22Rv1 (cell line): Measurements from ENCODE around the gene DOCK7.
"Not testable (repeated sequence)": the region's sequence is repeated elsewhere in the genome, so short reads cannot be mapped to it uniquely, and the experiment has no call there.

ENCODE experiments used
- H3K27ac ChIP-seq: fragments of 450-650 bp; 2 replicates; pipeline ENCODE4 v1.5.1; 2017
- ZFX ChIP-seq: fragments of 450-650 bp; IDR thresholded peaks from 2 replicates; pipeline ENCODE4 v1.6.1; 2017; ENCODE audit warnings: antibody characterized with exemption, borderline replicate concordance
- TF ChIP-seq, protein P1 (sequence below): fragments of 450-650 bp; IDR thresholded peaks from 2 replicates; pipeline ENCODE4 v1.5.1; 2017; ENCODE audit warnings: mild to moderate bottlenecking

Gene DOCK7

GRCh38 chr1:62541048-62541447 lies 147.1 kb downstream of the DOCK7 start:
- TF ChIP-seq, protein P1, sequence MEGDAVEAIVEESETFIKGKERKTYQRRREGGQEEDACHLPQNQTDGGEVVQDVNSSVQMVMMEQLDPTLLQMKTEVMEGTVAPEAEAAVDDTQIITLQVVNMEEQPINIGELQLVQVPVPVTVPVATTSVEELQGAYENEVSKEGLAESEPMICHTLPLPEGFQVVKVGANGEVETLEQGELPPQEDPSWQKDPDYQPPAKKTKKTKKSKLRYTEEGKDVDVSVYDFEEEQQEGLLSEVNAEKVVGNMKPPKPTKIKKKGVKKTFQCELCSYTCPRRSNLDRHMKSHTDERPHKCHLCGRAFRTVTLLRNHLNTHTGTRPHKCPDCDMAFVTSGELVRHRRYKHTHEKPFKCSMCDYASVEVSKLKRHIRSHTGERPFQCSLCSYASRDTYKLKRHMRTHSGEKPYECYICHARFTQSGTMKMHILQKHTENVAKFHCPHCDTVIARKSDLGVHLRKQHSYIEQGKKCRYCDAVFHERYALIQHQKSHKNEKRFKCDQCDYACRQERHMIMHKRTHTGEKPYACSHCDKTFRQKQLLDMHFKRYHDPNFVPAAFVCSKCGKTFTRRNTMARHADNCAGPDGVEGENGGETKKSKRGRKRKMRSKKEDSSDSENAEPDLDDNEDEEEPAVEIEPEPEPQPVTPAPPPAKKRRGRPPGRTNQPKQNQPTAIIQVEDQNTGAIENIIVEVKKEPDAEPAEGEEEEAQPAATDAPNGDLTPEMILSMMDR = no peak
- TF ChIP-seq ZFX = no peak
- no peak overlapping the region for H3K27ac ChIP-seq

- TF ChIP-seq, protein P1 = no peak
- no peak overlapping the region for H3K27ac ChIP-seq
Measured at GRCh38 chr1:62539028-62539447, 149.1 kb downstream of the DOCK7 start.

- no peak overlapping the region for H3K27ac ChIP-seq
- TF ChIP-seq, protein P1 = no peak
- TF ChIP-seq ZFX = no peak
Measured at GRCh38 chr1:62536865-62537264, 151.3 kb downstream of the DOCK7 start.

DNA sequence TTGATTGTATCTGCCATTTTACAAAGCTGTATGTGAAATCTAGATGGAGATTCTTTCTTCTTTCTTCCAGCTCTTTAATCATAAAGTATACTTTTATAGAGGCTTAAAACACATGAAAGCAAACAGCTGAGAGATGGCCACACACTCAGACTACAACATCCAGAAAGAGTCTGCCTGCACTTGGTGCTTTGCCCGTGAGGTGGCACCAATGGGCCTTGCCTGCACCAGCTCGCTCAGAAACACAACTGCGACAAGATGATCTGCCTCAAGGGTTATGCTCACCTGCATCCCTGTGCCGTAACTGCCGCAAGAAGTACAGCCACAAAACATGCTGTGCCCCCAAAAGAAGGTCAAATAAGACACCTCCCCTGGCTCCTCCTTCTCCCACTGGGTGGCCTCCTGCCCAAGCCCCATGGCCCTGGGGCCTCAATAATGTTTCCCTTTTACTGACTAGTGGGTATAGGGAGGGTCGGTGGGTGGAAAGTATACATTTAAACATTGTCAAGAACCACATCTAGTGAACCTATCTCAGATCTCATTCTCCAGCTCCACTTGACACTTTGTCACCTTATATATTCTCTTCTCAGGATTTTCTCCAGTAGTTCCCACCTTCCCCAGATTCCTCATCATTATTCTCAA lies 157.6 kb downstream of the DOCK7 start:
- no peak overlapping the region for H3K27ac ChIP-seq
- no peak for TF ChIP-seq ZFX
- TF ChIP-seq, protein P1 = peak; percentile 90

DNA sequence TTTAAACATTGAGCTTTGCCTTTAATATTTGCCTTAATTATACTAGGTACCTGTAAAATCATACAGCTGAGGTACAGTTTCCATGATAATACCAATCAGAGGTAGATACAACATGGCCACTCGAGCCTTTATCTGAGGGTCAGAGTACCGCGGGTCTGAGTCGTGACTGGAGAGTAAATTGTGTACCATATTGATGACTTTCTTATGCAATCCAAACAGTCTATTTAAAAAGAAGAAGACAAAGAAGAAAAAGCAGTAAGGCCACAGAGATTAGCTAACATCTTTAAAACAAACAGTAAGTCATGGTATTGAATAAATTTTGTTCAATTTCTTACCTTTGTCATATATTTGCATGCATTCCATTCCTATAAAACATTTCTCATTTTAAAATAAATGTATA lies 159.0 kb downstream of the DOCK7 start:
- no peak for TF ChIP-seq ZFX
- TF ChIP-seq, protein P1 = no peak
- H3K27ac ChIP-seq = no peak overlapping the region

GRCh38 chr1:62528015-62528414 lies 160.2 kb downstream of the DOCK7 start:
- TF ChIP-seq, protein P1 = no peak
- no peak for TF ChIP-seq ZFX
- no peak overlapping the region for H3K27ac ChIP-seq

DNA sequence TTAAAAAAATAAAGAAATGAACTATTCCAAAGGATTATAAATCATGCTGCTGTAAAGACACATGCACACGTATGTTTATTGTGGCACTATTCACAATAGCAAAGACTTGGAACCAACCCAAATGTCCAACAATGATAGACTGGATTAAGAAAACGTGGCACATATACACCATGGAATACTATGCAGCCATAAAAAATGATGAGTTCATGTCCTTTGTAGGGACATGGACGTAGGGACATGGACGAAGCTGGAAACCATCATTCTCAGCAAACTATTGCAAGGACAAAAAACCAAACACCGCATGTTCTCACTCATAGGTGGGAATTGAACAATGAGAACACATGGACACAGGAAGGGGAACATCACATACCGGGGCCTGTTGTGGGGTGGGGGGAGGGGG lies 160.8 kb downstream of the DOCK7 start:
- not testable (repeated sequence) for H3K27ac ChIP-seq

DNA sequence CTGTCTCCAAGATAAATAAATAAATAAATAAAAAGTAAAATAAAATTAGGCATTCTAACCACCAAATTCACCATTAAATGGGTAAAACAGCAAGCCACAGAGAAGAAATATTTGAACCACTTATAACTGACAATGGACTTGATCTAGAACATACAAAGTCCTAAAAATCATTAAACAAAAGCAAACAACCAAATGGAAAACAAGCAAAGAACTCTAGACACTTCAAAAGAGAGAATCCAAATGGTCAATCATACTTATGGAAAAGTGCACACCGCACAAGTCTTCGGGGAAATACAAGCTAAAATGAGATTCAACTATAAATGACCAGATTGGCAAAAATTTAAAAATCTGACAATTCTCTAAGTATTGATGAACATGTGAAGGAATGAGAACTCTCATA lies 164.3 kb downstream of the DOCK7 start:
- no peak overlapping the region for H3K27ac ChIP-seq
- TF ChIP-seq ZFX = no peak
- TF ChIP-seq, protein P1 = no peak
